Left ventricle myocardium inferior (tissue), 1 donor: ENCODE measurements around the gene ZNF358. TPM values are rescaled to one million over a fixed set of nuclear protein-coding genes. Genes with fewer than 3 reads are reported as not detected.

ENCODE experiments used
- DNase-seq: peaks from one replicate; pipeline ENCODE4 v3.0.0-alpha.2; 2020
- H3K27ac ChIP-seq: fragments of 200-600 bp; replicated peaks from 2 replicates; pipeline ENCODE4 v1.8.0; 2021
- H3K27me3 ChIP-seq: fragments of 200-600 bp; 2 replicates; pipeline ENCODE4 v1.8.0; 2021; ENCODE audit warnings: low read depth
- H3K36me3 ChIP-seq: fragments of 200-600 bp; 2 replicates; pipeline ENCODE4 v1.8.0; 2021
- H3K4me1 ChIP-seq: fragments of 200-600 bp; 2 replicates; pipeline ENCODE4 v1.8.0; 2021
- H3K4me3 ChIP-seq: fragments of 200-600 bp; 2 replicates; pipeline ENCODE4 v1.8.0; 2021; ENCODE audit warnings: mild to moderate bottlenecking, moderate library complexity
- H3K9me3 ChIP-seq: fragments of 200-600 bp; replicated peaks from 2 replicates; pipeline ENCODE4 v1.8.0; 2021
- intact Hi-C: fragments of 100-400 bp; cut with micrococcal nuclease; formaldehyde crosslinking; loops from one replicate; pipeline ENCODE4 v1.11.0; 2022
- total RNA-seq: library from RNA; stranded (reverse); fragmentation: NEBNext Ultra II Directional; extraction: Animal tissue kit (Norgen Biotek cat#: 25700); gene quantifications from one replicate; pipeline ENCODE4 v1.2.1, GENCODE V29; 2021
- TF ChIP-seq, protein P1 (sequence below): fragments of 200-600 bp; IDR thresholded peaks from 2 replicates; pipeline ENCODE4 v1.8.0; 2021; ENCODE audit warnings: antibody characterized with exemption, mild to moderate bottlenecking, borderline replicate concordance
- donor health status: DM: no; HTN: yes; CAD: no; lungs with severe emphysema.

Gene ZNF358
- total RNA-seq, 1 donor from 2014 or later = 88.5 TPM

DNA sequence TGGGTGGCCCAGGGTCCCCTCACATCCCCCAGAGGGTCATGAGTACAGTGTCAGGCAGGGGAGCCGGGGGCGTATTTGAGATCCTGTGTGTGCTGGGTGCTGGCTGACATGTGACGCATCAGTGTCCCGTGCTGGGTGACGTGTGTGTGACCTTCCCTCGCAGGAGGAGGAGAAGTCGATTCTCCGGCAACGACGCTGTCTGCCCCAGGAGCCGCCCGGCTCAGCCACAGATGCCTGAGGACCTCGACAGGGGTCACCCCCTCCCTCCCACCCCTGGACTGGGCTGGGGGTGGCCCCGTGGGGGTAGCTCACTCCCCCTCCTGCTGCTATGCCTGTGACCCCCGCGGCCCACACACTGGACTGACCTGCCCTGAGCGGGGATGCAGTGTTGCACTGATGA is 45.4 kb downstream of the ZNF358 start:
- no peak for DNase-seq
- Histone ChIP-seq H3K36me3 (peaks cover 59% of the 10 kb centered on the region), H3K27me3 (no peaks in the 10 kb centered on the region), H3K9me3 (peaks cover 4% of the 10 kb centered on the region), H3K4me1 (no peaks in the 10 kb centered on the region), H3K4me3 (no peak overlapping the region), H3K27ac (no peak overlapping the region)
- intact Hi-C loops = no loop called here
- TF ChIP-seq, protein P1, sequence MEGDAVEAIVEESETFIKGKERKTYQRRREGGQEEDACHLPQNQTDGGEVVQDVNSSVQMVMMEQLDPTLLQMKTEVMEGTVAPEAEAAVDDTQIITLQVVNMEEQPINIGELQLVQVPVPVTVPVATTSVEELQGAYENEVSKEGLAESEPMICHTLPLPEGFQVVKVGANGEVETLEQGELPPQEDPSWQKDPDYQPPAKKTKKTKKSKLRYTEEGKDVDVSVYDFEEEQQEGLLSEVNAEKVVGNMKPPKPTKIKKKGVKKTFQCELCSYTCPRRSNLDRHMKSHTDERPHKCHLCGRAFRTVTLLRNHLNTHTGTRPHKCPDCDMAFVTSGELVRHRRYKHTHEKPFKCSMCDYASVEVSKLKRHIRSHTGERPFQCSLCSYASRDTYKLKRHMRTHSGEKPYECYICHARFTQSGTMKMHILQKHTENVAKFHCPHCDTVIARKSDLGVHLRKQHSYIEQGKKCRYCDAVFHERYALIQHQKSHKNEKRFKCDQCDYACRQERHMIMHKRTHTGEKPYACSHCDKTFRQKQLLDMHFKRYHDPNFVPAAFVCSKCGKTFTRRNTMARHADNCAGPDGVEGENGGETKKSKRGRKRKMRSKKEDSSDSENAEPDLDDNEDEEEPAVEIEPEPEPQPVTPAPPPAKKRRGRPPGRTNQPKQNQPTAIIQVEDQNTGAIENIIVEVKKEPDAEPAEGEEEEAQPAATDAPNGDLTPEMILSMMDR = no peak

DNA sequence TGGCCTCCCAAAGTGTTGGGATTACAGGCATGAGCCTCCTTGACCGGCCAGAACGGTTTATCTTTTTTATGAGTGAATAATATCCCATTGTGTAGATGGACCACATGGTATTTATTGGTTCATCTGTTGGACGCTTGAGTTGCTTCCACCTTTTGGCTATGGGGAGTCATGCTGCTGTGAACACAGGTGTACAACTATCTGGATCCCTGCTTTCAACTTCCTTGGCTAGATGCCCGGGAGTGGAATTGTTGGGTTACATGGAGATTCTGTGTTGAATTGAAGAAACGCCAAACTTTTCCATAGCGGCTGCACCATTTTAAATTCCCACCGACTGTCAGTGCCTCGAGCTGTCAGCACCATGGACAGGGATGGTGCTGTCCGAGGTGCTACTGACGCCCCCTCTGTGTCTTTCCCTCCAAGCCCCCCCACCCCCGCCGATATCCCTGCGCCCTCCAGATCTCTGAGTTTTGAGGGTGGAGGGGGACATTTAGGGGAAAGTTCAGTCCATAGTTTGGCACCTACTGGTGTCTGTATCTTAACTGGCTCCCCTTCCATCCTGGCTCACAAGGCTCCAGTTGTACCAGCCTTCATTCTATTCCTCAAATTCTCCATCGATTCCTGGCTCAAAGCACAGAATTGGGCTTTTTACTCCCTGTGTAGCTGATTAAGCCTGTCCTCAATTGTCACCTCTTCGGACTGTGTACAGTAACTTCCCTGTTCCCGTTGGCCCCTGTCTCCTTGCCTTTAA is 46.9 kb downstream of the ZNF358 start:
- Histone ChIP-seq H3K4me3 (no peak overlapping the region), H3K27ac (no peak overlapping the region), H3K36me3 (peaks cover 44% of the 10 kb centered on the region), H3K4me1 (no peaks in the 10 kb centered on the region), H3K9me3 (peaks cover 4% of the 10 kb centered on the region), H3K27me3 (no peaks in the 10 kb centered on the region)
- DNase-seq = no peak
- intact Hi-C loops = no loop called here
- TF ChIP-seq, protein P1 = no peak

DNA sequence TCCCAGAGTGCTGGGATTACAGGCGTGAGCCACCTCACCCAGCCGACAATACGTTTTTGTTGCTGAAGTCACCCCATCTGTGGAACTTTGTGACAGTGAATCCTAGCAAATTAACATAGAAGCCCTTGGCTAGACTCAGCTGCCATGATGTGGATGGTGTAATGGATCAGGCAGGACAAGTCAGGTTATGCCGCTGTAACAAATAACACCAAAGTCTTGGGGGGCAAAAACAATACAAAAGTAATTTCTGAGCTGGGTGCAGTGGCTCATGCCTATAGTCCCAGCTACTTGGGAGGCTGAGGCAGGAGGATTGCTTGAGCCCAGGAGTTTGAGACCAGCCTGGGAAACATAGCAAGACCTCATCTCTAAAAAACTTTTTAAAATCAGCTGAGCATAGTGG is 49.0 kb downstream of the ZNF358 start:
- H3K4me3 ChIP-seq = no peak overlapping the region
- H3K27me3 ChIP-seq = no peaks in the 10 kb centered on the region
- no peak overlapping the region for H3K27ac ChIP-seq
- intact Hi-C loops = loop anchor here (5.0 kb wide), 1 partner anchor 232 kb away; no protein-coding TSS in a partner anchor
- peaks cover 23% of the 10 kb centered on the region for H3K36me3 ChIP-seq
- no peaks in the 10 kb centered on the region for H3K4me1 ChIP-seq
- peaks cover 4% of the 10 kb centered on the region for H3K9me3 ChIP-seq
- TF ChIP-seq, protein P1 = no peak
- no peak for DNase-seq

DNA sequence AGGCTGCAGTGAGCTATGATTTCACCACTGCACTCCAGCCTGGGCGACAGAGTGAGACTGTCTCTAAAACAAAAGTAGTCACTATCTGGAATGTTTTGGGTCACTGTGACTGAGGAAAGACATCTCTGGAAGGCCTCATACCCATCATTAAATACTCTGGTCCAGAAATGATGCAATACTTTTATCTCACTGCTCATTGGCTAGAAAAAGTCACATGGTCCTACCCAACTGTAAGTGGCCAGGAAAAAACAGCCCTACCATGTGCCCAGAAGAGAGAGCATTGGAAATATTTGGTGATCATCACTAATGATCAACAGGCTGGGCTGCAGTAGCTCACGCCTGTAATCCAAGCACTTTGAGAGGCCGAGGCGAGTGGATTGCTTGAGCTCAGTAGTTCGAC is 49.4 kb downstream of the ZNF358 start:
- TF ChIP-seq, protein P1 = no peak
- Histone ChIP-seq H3K4me1 (no peaks in the 10 kb centered on the region), H3K27me3 (no peaks in the 10 kb centered on the region), H3K4me3 (no peak overlapping the region), H3K36me3 (peaks cover 19% of the 10 kb centered on the region), H3K27ac (no peak overlapping the region), H3K9me3 (peaks cover under 1% of the 10 kb centered on the region)
- DNase-seq = no peak
- intact Hi-C loops = loop anchor here (5.0 kb wide), 1 partner anchor 232 kb away; no protein-coding TSS in a partner anchor

Other genes with a start within 250 kb of the ZNF358 start
- 85.3 TPM for gene INSR, start 221.7 kb upstream of the ZNF358 start, total RNA-seq
- 8.3 TPM for gene ARHGEF18, start 167.2 kb upstream of the ZNF358 start, total RNA-seq
- gene PEX11G, start 27.1 kb upstream of the ZNF358 start, total RNA-seq = 1.2 TPM
- gene MCOLN1, start 6.5 kb downstream of the ZNF358 start, total RNA-seq = 16.8 TPM
- gene PNPLA6, start 19.6 kb downstream of the ZNF358 start, total RNA-seq = 52.7 TPM
- 0.60 TPM for gene CAMSAP3, start 79.8 kb downstream of the ZNF358 start, total RNA-seq
- 24.4 TPM for gene XAB2, start 113.4 kb downstream of the ZNF358 start, total RNA-seq
- gene PET100, start 113.7 kb downstream of the ZNF358 start, total RNA-seq = 197 TPM
- gene PCP2, start 117.6 kb downstream of the ZNF358 start, total RNA-seq = 2.7 TPM
- gene STXBP2, start 121.0 kb downstream of the ZNF358 start, total RNA-seq = 4.5 TPM
- 0.99 TPM for gene RETN, start 152.9 kb downstream of the ZNF358 start, total RNA-seq
- 0.60 TPM for gene MCEMP1, start 161.0 kb downstream of the ZNF358 start, total RNA-seq
- 116 TPM for gene TRAPPC5, start 164.7 kb downstream of the ZNF358 start, total RNA-seq
- 0.30 TPM for gene FCER2, start 186.0 kb downstream of the ZNF358 start, total RNA-seq
- 0.71 TPM for gene CLEC4G, start 216.0 kb downstream of the ZNF358 start, total RNA-seq
- gene CD209, start 231.4 kb downstream of the ZNF358 start, total RNA-seq = 7.0 TPM
- not detected for gene CLEC4M, start 247.1 kb downstream of the ZNF358 start, total RNA-seq